Thoracic aorta endothelial cell (primary cell): ENCODE measurements around the gene ZBP1. TPM values are rescaled to one million over a fixed set of nuclear protein-coding genes. Genes with fewer than 3 reads are reported as not detected.

ENCODE experiments used
- total RNA-seq: library from RNA; depleted of rRNA; stranded (reverse); fragments of >200 nt; gene quantifications from 2 replicates; pipeline ENCODE4 v1.2.3, GENCODE V29; 2012

The ZBP1 gene
- total RNA-seq = not detected in 2 replicates

DNA sequence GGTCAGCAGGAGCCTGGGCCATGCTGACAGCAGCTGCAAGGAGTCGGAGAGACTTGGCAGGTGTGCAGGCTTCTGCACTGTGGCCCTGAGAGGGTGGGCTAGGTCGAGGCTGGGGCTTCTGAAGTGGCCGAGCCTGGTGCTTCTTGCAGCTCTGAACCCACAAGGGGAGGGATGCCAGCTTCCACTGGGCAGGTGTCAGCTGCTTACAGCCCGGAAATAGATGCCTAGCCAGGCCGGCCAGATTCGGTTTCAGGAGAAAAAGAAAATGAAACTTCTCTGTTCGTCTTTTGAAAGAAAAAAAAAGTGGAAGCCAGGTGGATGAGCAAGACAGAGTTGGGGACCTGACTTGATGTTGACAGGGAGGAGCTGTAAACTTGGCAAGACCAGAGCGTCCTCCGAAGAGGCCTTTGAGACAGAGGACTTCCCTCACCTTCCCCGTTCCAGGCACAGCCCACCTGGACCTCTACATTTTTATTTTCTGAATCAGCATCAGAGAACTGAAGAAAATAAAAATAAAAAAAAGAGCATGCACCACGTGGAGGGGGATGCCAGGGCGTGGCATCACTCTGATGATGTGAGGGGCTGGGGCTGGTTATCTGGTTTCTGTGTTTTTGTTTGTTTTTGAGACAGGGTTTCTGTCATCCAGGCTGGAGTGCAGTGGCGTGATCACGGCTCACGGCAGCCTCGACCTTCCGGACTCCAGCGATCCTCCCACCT is at the start of gene ZBP1:
ZBP1 (minus strand) TSS at position 153 of the 717 bp plus-strand sequence; CDS start at position 22, 131 bp downstream.

GRCh38 chr20:57560554-57561355 is 59.5 kb downstream of the ZBP1 start, which contains the start of gene PCK1:
PCK1 (plus strand) TSS chr20:57561110; CDS start chr20:57561412, 302 bp downstream.

Other genes with a start within 250 kb of the ZBP1 start
- gene RBM38, start 229.0 kb downstream of the ZBP1 start, total RNA-seq = 22.6 and 25.1 TPM in 2 replicates
- not detected in 2 replicates for gene CTCFL, start 95.3 kb downstream of the ZBP1 start, total RNA-seq
- not detected in 2 replicates for gene PCK1, start 59.3 kb downstream of the ZBP1 start, total RNA-seq
- gene PMEPA1, start 89.6 kb upstream of the ZBP1 start, total RNA-seq = 7.3 and 11.3 TPM in 2 replicates